ENCODE measurements around the gene PLEKHA6. TPM values are rescaled to one million over a fixed set of nuclear protein-coding genes. Genes with fewer than 3 reads are reported as not detected.

The PLEKHA6 gene
- total RNA-seq, 6 donors from 2014 or later, result 3.3 to 6.9 (median 4.9) TPM

- Histone ChIP-seq H3K27me3 (no peaks in the 10 kb centered on the region), H3K27ac (no peak overlapping the region), H3K9me3 (peaks cover 11 to 17% (median 13%) of the 10 kb centered on the region in 4 donors), H3K4me3 (no peak overlapping the region), H3K4me1 (no peaks in the 10 kb centered on the region), H3K36me3 (no peaks in the 10 kb centered on the region)
- DNase-seq, result no peak
- no peak for ATAC-seq (ENCODE audit: low FRiP score in 2 of 2)
- WGBS, 2 donors, result 91 to 95% methylated on average over 2 of the region's 2 CpGs
- TF ChIP-seq EP300 (IDR thresholded peaks at IDR 0.05) (no peak), POLR2AphosphoS5 (IDR thresholded peaks at IDR 0.05) (no peak), CTCF (IDR thresholded peaks at IDR 0.05) (no peak), POLR2A (IDR thresholded peaks at IDR 0.05) (no peak)
These were observed 187.2 kb downstream of the PLEKHA6 start for GRCh38 chr1:204172404-204173029.

- Histone ChIP-seq H3K27me3 (no peaks in the 10 kb centered on the region), H3K4me3 (no peak overlapping the region), H3K4me1 (no peaks in the 10 kb centered on the region), H3K27ac (no peak overlapping the region), H3K9me3 (peaks cover 11 to 17% (median 13%) of the 10 kb centered on the region in 4 donors), H3K36me3 (no peaks in the 10 kb centered on the region)
- DNase-seq (no peak), ATAC-seq (ENCODE audit: low FRiP score in 2 of 2) (no peak)
- WGBS, 2 donors, result 16 to 35% methylated on average over 4 of the region's 4 CpGs
- TF ChIP-seq POLR2A (IDR thresholded peaks at IDR 0.05) (no peak), EP300 (IDR thresholded peaks at IDR 0.05) (no peak), CTCF (IDR thresholded peaks at IDR 0.05) (no peak)
These were observed 188.0 kb downstream of the PLEKHA6 start for GRCh38 chr1:204171751-204172178.

GRCh38 chr1:204170494-204171155 is 189.1 kb downstream of the PLEKHA6 start:
- peaks cover 11 to 17% (median 13%) of the 10 kb centered on the region in 4 donors for H3K9me3 ChIP-seq
- no peaks in the 10 kb centered on the region for H3K36me3 ChIP-seq
- H3K27ac ChIP-seq, result no peak overlapping the region
- DNase-seq, result no peak
- no peaks in the 10 kb centered on the region for H3K27me3 ChIP-seq
- 81 to 96% methylated on average over 3 of the region's 3 CpGs for WGBS, 2 donors
- TF ChIP-seq POLR2AphosphoS5 (IDR thresholded peaks at IDR 0.05) (no peak), CTCF (IDR thresholded peaks at IDR 0.05) (no peak), POLR2A (IDR thresholded peaks at IDR 0.05) (no peak), EP300 (IDR thresholded peaks at IDR 0.05) (no peak)
- no peak overlapping the region for H3K4me3 ChIP-seq
- no peak for ATAC-seq (ENCODE audit: low FRiP score in 2 of 2)
- no peaks in the 10 kb centered on the region for H3K4me1 ChIP-seq

- Histone ChIP-seq H3K9me3 (peaks cover 11 to 17% (median 13%) of the 10 kb centered on the region in 4 donors), H3K4me1 (no peaks in the 10 kb centered on the region), H3K4me3 (no peak overlapping the region), H3K27ac (no peak overlapping the region), H3K27me3 (no peaks in the 10 kb centered on the region), H3K36me3 (no peaks in the 10 kb centered on the region)
- TF ChIP-seq CTCF (IDR thresholded peaks at IDR 0.05) (no peak), POLR2A (IDR thresholded peaks at IDR 0.05) (no peak), EP300 (IDR thresholded peaks at IDR 0.05) (no peak), POLR2AphosphoS5 (IDR thresholded peaks at IDR 0.05) (no peak)
- WGBS, 2 donors, result 93 to 94% methylated on average over 4 of the region's 4 CpGs
- ATAC-seq (ENCODE audit: low FRiP score in 2 of 2), result no peak
- DNase-seq, result no peak
These were observed 189.9 kb downstream of the PLEKHA6 start for GRCh38 chr1:204169858-204170257.

Small RNA genes lying within 50 kb of the gene (small RNA-seq; reads per million reads assigned to genes)
- 0 reads per million in 4 donors for gene AL606489.2

Other genes with a start within 250 kb of the PLEKHA6 start
- gene ETNK2, start 207.9 kb downstream of the PLEKHA6 start, total RNA-seq, result 1 to 10 TPM in 5 of 6 donors, not detected in 1; 3.2 to 8.9 (median 6.0) TPM
- gene REN, start 193.6 kb downstream of the PLEKHA6 start, total RNA-seq, result under 1 TPM in 3 of 6 donors, not detected in 3; 0.64 to 0.76 (median 0.66) TPM
- 1 to 10 TPM in 1 of 6 donors, under 1 TPM in 1, not detected in 4; 0.91 to 6.5 TPM for gene KISS1, start 163.4 kb downstream of the PLEKHA6 start, total RNA-seq
- 10 to 100 TPM in 3 of 6 donors, 1 to 10 TPM in 2, not detected in 1; 7.5 to 18.5 (median 10.1) TPM for gene GOLT1A, start 145.9 kb downstream of the PLEKHA6 start, total RNA-seq
- 10 to 100 TPM; 30.4 to 67.8 (median 44.2) TPM for gene PPP1R15B, start 51.9 kb upstream of the PLEKHA6 start, total RNA-seq
- 10 to 100 TPM; 14.1 to 84.9 (median 39.9) TPM for gene PIK3C2B, start 134.9 kb upstream of the PLEKHA6 start, total RNA-seq
- gene MDM4, start 156.5 kb upstream of the PLEKHA6 start, total RNA-seq, result 100 to 1,000 TPM in 2 of 6 donors, 10 to 100 TPM in 4; 40.0 to 167 (median 69.2) TPM